ENCODE data around the gene PSPC1. TPM values are rescaled to one million over a fixed set of nuclear protein-coding genes. Genes with fewer than 3 reads are reported as not detected.

PSPC1 gene
- total RNA-seq, 1 donor from 2014 or later, result 111 TPM

GRCh38 chr13:19672990-19673389 lies 109.8 kb downstream of the PSPC1 start:
- DNase-seq, result no peak

DNA sequence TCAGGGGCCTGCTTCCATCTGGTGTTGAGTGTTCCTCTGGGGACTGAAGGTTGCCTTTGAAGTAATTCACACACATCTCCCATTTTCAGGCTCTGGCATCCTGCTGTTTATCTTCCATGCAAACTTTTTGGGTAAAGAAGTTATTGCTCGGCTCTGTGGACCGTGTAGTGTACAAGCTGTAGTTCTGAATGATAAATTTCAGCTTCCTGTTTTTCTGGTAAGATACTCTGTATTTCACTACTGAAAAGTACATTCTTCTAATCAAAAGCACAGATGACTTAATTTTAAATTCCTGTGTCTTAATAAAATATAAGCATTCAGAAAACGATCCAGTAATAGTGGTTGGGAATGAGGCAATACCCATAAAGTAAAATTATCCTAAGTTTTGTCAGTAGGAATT lies 112.6 kb downstream of the PSPC1 start:
- no peak for DNase-seq

DNA sequence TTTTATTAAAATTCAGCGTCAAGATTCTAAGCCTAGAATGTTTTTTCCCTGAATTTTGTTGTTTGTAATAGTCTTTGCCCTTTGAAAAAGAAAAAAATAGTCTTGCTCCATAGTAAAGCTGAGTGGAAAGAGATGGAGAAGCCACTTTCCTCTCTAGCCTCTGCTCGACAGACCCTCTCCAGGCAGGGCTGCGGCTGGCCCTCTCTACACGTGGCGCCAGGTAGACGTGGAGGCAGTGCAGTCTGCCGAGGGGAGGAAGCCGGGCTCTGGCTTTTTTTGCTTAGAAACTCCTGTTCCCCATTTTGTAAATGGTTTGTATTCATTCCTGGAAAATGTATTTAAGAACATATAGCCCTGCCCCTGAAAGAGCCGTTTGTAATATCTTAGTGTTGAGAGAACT lies 114.0 kb downstream of the PSPC1 start:
- no peak for DNase-seq

GRCh38 chr13:19665427-19665859 lies 117.3 kb downstream of the PSPC1 start:
- no peak for DNase-seq

DNA sequence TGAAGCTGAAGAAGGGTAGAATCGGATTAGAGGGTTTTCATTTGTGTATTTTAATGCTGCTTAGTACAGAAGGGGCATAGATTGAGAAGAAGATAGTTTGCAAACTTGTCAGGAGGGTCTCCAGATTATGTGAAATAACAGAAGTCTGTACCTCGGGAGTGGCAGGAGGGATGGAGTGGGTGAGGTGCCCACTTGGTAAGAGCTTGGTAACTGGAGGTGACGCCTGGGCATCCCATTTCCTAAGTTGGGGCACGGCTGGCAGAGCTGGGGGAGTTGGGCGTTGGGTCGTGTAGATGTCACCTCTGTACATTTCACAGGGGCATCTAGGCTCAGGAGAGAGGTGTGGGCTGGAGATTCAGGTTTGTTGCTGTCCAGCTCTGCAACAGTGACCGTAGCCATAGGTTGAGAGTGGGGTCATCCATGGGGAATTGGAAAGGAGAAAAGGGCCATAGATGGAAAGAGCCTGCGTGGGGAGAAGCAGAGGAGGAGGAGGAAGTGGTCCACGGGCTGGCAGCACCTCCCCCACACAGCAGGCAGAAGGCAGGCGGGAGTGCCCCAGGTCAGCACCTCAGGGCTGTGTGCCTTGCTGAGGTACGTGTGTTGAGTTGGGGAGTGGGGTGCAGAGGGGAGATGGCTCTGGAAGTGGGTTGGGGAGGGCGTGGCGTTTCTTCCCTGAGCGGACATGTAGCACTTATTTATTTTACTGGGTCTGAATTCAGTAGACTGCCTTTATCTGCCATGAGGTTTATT lies 118.1 kb downstream of the PSPC1 start:
- no peak for DNase-seq

- no peak for DNase-seq
Measured at GRCh38 chr13:19663416-19663979, 119.2 kb downstream of the PSPC1 start.

DNA sequence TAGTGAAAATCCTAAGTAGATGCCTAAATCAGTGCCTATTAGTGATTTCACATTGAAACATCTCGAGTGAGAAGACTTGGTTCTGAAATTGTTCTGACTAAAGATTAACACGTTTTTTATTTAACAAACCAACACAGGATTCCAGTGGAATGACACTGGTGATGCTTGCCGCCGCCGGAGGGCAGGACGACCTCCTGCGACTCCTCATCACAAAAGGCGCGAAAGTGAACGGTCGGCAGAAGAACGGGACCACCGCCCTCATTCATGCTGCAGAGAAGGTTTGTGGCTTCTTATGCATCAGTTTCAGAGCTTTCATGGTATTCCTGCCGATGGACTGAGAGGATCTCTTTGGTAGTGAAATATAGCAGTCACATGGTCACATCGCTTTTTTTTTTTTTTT lies 121.2 kb downstream of the PSPC1 start:
- DNase-seq, result no peak

DNA sequence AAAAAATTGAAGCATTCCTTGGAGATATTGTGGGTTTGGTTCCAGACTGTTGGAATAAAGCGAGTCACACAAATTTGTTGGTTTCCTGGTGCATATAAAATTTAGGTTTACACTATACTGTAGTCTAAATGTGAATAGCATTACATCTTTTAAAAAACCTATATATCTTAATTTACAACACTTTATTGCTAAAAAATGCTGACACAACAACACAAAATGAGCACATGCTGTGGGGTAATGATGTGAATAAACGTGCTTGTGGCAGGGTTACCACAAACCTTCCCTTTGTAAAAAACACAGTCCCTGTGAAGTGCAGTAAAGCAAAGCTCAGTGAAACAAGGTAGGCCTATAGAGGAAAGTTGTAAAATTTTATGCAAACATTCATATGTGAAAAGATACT lies 121.6 kb downstream of the PSPC1 start:
- no peak for DNase-seq

- DNase-seq, result no peak
Measured at GRCh38 chr13:19658831-19659230, 123.9 kb downstream of the PSPC1 start.

DNA sequence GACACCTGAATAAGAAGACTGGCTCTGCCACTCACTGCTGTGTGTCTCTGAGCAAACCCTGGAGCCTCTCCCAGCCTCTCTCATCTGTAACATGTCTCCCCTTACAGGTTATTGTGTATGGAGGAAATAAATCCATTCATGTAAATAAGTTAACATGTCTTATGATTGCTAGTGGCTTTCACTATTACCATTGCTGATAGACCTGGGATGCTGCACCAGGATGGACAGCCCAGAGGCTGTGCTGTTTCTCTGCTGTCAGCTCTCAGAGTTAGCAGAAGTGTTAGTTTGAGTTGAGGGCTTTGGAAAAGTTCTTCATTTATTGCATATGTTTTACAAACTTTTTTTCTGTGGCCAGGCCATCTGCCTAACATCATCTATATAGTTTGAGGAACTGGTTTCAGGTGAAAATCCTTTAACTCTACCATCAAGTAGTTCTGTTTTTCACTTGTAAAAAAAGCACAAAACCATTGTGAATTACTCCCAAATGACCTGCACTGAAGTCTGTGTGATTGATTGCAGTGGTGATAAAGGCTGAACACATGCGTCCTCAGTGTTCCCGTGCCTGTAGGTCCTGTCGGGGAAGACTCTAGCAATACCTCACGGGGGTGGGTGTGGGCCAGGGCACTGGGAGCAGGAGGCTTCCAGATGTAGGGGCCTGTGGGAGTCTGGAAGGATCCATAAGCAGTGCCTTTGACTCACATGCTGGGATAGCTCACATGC lies 124.7 kb downstream of the PSPC1 start:
- no peak for DNase-seq

Small RNAs within 50 kb of the gene (small RNA-seq; reads per million reads assigned to genes)
- 0.73 reads per million, percentile 64 among the genes with 10 or more reads in this experiment for gene RN7SL166P

Other genes starting within 250 kb of the PSPC1 start
- 0.16 TPM for gene TPTE2, start 221.4 kb downstream of the PSPC1 start, total RNA-seq
- gene MPHOSPH8, start 149.3 kb downstream of the PSPC1 start, total RNA-seq, result 31.2 TPM
- 33.8 TPM for gene ZMYM5, start 80.7 kb upstream of the PSPC1 start, total RNA-seq
- 224 TPM for gene ZMYM2, start 175.8 kb upstream of the PSPC1 start, total RNA-seq